Dedifferentiated amniotic fluid mesenchymal stem cell (primary cell): ENCODE measurements around the gene LOX.
"Not testable (repeated sequence)": the region's sequence is repeated elsewhere in the genome, so short reads cannot be mapped to it uniquely, and the experiment has no call there.

ENCODE experiments used
- DNase-seq: peaks from one replicate; pipeline ENCODE4 v3.0.0-alpha.2; 2016; ENCODE audit errors: extremely low spot score

Gene LOX

GRCh38 chr5:122097391-122097790 is 19.3 kb upstream of the LOX start:
- no peak for DNase-seq

GRCh38 chr5:122095158-122095557 is 17.1 kb upstream of the LOX start:
- no peak for DNase-seq

GRCh38 chr5:122094251-122094650 is 16.2 kb upstream of the LOX start:
- not testable (repeated sequence) for DNase-seq

- peak; percentile 92 for DNase-seq
Measured at GRCh38 chr5:122093415-122094180, 15.5 kb upstream of the LOX start.

GRCh38 chr5:122091936-122092600 is 14.0 kb upstream of the LOX start:
- DNase-seq, result peak; percentile 75

- DNase-seq, result peak; percentile 47
Measured at GRCh38 chr5:122089096-122090013, 11.3 kb upstream of the LOX start.

- DNase-seq, result no peak
Measured at GRCh38 chr5:122085041-122085440, 7.0 kb upstream of the LOX start.

GRCh38 chr5:122083535-122083934 is 5.5 kb upstream of the LOX start:
- no peak for DNase-seq

- no peak for DNase-seq
Measured at GRCh38 chr5:122081541-122081940, 3.5 kb upstream of the LOX start.

GRCh38 chr5:122077366-122078115 is 518 bp downstream of the LOX start:
- no peak for DNase-seq

GRCh38 chr5:122076669-122077365 is 1.2 kb downstream of the LOX start:
- DNase-seq, result peak; percentile 77

- peak; percentile 45 for DNase-seq
Measured at GRCh38 chr5:122076050-122076461, 2.0 kb downstream of the LOX start.

- DNase-seq, result no peak
Measured at GRCh38 chr5:122073864-122074263, 4.2 kb downstream of the LOX start.

- DNase-seq, result peak; percentile 43
Measured at GRCh38 chr5:122073018-122073417, 5.0 kb downstream of the LOX start.

- DNase-seq, result no peak
Measured at GRCh38 chr5:122067390-122067789, 10.7 kb downstream of the LOX start.

- DNase-seq, result no peak
Measured at GRCh38 chr5:122064992-122065391, 13.1 kb downstream of the LOX start.

- no peak for DNase-seq
Measured at GRCh38 chr5:122063836-122064235, 14.2 kb downstream of the LOX start.

GRCh38 chr5:122062205-122062604 is 15.9 kb downstream of the LOX start:
- no peak for DNase-seq

GRCh38 chr5:122056913-122057312 is 21.1 kb downstream of the LOX start:
- no peak for DNase-seq

GRCh38 chr5:122054266-122054665 is 23.8 kb downstream of the LOX start:
- DNase-seq, result no peak
